CD4-positive, alpha-beta T cell treated with Interleukin-15 for 1 hour (primary cell): ENCODE data around the gene SNED1.

Source experiments
- DNase-seq: peaks from one replicate; pipeline ENCODE4 v3.0.0-alpha.2; 2020

SNED1 gene

DNA sequence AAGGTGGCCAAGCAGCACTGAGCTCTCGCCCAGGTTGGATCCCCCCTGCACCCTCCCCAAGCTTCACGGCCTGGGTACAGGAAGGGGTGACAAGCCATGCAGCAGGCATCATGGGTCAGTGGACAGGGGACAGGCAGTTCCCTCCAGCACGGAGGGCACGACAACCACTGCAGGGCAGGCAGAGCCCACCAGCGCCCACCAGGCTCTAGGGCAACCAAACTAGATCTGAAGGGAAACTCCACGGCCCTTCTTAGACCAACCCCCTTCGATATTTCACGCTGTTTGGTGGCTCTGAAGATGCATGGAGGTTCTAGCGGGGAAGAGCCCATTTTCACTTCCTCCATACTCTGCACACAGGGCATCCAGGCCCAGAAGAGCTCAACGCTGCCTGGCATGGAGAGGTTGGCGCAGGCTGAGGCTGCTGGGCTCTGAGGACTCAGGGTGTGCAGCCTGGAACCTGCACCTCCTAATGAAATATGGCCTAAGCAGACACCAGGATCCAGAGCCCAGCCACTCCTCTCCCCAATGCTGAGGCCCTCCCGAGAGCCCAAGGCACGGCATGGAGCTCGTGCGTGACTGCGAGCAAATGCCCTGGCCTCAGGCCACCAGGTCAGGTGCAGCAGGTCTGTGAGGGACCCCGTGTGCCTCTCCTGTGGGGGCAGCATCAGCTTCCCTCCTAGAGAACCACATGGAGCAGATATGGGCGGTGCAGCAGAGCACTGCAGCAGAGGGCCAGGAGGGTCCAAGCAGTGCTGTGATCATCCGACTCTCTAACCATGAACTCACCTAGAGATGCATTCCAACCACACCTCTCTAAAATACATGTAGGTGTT is 112.4 kb downstream of the SNED1 start:
- DNase-seq, result peak; percentile 42

DNA sequence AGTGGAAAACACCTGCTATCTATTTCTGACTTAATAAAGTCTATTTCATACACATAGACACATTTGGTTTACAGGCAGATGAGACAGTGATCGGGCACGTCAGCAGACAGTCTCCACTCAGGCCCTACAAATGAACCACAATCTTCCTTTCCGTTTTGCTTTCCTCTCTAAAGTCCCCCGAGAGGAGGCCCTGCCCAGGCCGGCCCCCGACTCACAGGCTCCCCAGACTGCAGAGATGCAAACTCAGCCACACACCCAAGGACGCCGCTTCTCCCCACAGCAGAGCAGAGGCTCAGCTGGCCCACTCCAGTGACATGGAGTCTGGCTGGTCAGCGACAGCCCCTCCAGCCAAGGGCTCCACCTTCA is 113.0 kb downstream of the SNED1 start:
- peak; percentile 40 for DNase-seq

DNA sequence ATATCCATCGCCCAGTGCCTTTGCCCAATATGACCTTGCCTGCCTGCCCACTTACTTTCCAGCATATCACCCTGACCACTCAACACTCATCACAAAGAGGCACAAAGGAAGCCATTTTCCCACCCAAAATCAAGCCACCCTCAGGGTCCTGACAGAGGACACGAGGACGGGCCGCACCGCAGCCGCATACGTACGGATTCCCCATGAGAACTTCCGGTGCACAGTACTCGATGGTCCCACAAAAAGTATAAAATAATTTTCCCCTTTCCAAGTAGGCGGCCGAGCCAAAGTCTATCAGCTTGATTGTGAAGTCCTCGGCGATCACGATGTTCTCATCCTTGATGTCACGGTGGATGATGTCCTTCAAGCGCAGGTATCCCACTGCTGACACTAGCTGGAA is 113.6 kb downstream of the SNED1 start:
- DNase-seq, result no peak

DNA sequence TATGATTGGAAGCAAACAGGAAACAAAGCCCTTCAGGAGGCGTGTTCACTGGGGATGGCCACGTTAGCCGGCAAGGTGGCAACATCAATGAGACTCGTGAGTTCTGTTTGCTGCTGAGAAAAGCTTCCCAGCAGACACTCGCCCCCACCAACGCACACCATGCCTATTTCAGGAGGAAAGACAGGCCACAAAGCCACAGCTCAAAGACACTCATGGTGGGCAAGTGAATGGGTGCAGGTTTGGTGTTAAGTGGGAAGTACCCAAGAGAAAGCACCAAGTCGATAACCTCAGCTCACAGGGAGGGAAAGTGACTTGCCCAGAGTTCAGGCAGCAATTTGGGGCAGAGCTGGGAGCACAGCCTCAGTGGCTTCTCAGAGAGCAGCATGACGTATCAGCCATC is 114.2 kb downstream of the SNED1 start:
- DNase-seq, result peak; percentile 33

DNA sequence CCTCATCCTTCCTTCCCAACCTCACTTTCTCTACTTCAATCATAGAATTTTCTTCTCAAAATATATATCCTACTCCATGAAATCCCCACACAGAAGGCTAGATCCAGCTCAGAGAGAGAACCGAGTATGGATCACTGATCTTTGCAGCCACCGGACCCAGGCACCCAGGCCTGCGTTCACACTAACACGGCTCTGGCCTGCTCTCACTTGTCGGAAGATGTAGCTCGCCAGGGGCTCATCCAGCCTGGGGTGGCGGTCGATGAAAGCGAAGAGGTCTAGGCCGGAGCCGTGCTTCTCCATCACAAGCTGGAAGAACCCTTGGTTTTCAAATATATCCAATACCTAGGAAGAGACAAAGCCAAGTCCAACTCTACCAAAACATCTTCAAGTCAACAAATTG is 116.4 kb downstream of the SNED1 start:
- DNase-seq, result no peak

DNA sequence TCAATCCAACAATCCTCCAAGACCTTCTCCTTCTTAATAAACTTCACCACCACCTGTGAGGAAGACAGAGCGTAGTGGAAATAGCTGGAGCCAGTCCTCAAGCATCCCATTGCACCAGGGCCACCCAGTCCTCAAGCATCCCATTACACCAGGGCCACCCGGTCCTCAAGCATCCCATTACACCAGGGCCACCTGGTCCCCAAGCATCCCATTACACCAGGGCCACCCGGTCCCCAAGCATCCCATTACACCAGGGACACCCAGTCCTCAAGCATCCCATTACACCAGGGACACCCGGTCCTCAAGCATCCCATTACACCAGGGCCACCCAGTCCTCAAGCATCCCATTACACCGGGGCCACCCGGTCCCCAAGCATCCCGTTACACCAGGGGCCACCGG is 116.9 kb downstream of the SNED1 start:
- DNase-seq, result no peak

DNA sequence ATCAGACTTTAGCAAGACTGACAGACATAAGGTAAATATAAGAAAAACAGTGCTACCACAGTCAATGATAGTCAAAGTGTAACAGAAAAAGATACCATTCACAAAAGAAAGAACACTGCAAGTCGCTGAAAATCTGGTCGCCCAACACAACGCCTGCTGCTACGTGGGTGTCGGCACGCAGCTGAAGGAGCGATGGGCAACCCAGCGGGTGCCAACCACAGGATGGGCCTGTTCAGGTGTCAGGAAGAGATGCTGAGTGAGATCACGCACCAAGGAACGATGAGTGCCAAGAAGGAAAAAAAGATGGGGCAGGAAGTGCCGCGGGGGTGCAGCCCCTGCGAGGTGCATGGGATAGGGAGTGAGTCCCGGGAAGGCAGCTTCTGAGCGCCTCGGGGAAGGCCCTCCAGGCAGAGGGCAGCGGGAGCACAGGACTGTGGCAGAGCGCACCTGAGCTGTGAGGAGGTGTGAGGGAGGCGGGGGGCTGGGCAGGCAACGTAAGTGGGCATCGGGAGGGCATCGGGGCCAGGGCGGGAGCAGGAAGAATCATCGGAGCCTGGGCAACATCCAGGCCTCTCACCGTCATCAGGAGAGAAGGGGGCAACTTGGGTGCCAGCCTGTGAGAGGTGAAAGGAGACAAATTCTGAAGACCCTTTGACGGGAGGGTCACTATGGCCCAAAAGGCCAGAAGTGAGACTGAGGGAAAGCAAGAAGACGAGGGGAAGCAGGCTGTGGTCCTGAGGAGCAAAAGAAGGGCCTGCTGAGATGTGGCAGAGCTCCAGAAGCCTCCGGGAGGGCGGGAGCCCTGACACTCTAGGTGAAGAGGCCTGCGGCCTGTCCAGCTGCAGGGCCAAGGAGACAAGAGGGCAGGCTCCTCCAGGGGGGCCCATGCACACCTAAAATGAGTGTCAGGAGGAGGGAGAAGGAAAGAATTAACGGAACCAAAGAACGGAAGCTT is 118.5 kb downstream of the SNED1 start:
- no peak for DNase-seq

DNA sequence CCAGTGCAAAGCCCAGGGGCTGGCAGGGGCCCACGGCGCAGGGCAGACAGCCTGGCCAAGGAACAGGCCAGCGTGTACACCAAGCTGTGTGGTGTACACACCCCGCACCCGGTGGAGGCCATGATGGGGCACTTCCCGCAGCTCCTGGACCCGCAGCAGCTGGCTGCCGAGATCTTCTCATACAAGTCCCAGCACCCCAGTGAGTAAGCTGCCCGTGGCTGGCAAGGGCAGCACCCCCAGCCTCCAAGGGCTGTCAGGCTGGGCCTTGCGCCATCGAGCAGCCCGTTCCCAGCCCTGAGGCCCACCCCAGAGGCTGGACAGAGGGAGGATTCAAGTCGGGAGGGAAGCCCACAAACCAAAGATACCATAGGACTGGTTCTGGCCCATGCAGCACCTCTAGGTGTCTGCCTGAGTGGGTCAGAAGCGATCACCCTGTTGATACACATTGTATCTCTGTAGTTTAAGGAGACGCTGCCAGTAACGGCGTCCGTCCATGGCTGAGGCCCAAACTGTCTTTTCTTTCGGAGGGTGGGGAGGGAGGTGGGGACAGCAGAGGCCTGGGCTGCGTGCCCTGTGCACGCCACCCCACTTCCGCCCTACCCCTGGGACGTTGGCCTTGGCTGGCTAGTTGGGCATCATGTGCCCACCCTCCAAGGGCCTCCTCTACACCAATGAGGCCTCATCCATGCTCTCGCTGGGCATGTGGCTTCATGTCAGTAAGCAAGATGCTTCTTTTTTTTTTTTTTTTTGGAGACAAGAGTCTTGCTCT is 120.5 kb downstream of the SNED1 start:
- no peak for DNase-seq

DNA sequence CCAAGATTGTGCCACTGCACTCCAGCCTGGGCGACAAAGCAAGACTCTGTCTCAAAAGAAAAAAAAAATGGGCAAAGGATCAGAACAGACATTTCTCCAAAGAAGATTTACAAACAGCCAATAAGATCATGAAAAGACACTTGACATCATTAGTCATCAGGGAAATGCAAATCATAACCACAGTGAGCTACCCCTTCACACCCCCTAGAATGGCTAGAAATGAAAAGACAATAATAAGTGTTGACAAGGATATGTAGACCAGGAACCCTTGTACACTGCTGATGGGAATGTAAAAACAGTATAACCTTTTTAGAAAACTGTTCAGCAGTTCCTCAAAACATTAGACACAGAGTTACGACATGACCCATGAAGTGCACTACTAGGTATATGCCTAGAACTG is 122.0 kb downstream of the SNED1 start:
- no peak for DNase-seq

DNA sequence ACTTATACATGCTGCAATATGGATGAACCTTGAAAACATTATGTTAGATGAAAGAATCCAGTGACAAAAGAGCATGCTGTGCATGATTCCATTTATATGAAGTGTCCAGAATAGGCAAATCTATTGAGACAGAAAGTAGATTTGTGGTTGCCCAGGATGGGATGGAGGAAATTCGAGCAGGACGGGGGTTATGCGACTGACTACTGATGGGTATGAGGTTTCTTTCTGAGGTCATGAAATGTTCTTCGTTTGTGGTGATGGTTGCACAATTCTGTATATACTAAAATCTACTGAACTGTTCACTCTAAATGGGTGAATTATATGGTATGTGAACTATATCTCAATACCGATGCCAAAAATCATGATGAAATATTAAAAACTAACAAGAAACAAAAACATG is 122.6 kb downstream of the SNED1 start:
- no peak for DNase-seq

DNA sequence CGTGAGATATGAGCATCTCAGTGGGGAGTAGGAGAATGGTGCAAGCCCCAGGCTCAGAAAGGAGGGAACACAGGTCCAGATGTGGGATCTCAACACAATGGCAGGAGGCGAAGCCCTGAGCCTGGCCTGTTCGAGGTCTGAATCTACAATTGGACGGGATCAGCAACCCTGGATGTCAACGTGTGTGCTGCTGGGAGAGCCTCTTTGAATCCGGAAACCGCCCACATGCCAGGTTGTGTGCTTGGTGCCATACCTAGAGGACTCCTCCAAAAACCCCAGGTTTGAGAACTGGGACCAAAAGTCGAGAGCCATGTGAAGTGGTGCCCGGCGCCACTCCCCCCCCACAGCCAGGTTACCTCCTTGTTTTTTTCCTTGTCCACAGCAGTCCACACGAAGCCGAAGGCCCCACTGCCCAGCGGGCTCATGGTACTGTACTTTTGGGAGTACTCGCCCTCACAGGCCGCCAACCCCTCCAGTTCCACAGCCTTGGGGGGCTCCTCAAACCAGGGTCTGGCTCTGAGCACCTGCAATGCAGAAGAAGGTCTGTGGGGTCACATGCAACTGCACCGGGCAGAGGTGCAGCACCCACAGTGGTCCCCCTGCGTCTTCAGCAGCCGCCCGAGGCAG is 124.1 kb downstream of the SNED1 start:
- DNase-seq, result no peak

DNA sequence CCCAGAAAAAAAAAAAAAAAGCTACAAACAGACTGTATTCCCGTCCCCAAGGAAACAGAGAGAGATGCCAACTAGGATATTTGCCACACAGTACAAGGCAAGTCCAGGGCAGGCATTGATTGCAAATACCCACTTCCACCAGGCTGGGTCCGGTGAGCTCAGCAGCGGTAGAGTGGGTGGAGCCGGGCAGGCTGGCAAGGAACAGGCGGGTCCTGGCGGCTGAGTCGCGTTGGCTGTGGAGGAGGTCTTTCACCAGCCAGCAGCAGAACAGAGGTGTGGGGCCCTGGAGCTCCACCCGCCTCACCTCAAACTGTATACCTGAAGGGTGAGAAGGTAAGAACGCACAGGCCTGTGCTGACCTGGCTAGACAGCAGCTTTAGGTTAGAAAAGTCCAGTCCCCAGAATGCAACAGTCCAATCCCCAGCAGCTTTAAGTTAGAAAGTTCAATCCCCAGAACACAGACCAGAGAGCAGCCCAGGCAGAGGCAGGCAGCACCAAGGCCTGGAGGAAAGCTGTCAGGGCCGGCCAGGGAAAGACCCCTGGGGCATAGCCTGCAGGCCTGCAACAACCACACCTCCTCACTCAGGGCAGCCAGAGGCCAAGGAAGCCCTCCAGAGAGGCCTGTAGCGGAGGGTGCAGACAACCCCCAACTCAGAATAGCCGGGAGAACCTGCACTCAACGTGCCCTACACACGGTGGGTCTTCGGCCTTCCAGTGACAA is 125.6 kb downstream of the SNED1 start:
- peak; percentile 25 for DNase-seq

DNA sequence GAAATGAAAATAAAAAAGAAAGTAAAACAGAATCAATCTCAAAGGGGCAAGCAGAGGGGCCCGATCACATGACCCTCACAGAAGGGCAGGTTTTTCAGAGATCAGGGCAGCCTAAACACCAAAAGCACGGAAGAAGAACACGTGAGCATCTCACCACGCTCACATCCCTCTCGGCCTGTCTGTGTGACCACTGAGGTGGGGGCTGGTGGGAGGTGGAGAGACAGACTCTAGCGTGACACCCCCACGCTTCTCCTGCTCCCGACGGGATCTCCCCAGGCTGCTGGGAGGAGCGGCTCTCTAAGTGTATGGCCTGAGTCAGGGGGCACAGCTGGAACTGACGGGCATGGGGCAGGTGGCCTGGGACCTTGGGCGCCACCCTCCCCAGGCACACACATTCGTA is 127.2 kb downstream of the SNED1 start:
- no peak for DNase-seq

DNA sequence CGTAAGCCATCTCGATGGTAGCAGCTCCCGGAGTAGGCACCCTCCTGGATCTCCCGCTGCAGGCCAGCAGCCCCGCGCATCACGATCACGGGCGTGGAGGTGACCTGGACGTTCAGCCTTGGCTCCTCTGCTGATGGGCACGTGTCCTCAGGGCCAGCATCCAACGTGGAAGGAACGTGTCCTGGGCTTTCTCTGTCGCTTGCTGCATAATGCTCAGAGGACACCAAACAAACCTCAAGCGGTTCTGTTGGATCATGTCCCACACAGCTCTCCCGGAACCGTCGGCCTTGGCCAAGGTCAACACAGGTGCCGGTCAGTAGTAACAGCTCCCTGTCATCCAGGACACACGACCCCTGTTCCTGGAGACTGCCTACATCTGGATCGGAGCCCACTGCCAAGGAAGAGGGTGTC is 127.8 kb downstream of the SNED1 start:
- DNase-seq, result no peak

DNA sequence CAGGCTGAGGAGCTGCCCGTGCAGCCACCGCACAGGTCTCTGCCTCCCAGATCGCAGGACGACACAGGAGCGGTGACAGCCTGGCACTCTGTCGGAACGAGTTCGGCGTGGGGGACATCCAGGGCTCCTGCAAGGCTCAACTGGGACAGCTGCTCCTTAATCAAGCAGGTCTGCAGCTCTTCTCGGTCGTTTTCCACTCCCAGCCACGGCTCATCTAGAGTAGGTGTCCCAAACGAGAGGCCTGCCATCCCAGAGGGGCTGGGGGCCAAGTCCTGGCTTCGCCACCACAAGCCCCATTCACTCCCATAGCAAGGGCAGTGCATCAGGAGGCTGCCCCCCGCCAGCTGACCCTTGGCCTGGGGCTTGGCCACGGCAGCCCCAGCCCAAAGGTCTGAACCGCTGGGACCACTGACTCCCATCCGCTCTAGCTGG is 128.4 kb downstream of the SNED1 start:
- no peak for DNase-seq

DNA sequence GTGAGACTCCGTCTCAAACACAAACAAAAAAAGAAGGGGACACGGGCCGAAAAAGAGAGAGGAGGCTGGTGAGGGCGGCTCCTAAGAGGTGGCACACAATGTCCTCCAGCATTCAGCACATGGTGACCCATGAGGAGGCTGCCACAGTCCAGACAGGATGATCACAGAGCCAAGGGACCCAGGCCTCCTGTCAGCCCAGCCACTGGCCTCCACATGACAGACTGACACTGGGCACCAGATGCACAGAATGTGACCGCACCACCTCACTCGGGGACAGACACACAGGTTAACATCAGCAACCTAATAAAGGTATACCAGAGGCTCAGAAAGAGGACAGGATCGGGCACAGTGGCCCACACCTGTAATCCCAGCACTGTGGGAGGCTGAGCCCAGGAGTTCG is 129.8 kb downstream of the SNED1 start:
- DNase-seq, result no peak

DNA sequence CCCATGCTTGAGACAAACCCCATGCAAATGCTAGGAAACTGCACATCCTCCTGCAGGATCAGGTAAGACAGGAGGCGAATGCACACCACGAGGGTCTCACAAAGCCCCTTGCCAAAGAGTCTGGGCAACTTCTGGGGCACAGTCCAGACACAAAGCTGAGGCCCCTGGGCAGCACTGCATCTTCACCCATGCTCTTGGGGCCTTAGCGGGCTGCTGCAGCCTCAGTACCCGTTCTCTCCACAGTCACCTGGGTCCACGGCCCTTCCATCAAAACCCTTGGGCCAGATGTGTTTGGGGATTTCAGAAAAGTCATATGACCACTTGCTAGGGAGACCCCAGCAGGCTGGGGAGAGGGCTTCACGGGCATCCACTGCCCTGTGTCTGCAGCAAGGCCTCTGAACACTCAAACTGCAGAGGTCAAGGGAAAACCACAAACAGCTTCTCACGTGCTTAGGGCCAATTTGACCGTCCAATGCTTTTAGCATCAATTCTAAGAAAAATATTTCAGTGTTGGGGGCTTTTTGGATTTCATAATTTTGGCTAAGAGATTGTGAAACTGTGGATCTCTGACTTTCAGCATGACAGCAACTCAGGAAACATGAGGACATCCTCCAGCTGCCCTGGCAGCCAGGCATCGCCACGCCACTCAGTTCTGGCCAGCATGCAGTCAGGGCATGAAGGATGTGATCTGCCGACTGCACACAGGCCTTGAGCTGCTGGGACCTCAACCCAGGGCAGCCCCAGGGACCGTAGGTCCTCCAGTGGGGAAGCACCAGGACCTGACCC is 130.9 kb downstream of the SNED1 start:
- no peak for DNase-seq

DNA sequence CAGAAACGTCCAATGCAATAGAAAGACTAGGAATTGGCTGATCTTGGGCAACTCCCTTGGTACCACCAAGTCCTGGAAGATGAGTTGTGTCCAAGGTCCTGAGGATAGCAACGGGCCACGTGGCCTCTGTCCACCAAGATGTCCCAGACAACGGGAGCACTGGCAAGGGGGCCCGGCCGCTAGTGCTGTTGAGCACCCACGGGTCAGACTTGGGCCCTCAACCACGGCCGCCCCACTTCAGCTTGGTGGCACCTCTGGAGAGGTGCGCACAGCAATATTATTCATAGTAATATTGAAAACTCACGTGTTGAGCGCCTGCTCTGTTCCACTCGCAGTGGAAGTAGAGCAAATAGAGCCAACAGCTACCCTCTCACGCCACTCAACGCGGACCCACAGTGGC is 131.9 kb downstream of the SNED1 start:
- no peak for DNase-seq

DNA sequence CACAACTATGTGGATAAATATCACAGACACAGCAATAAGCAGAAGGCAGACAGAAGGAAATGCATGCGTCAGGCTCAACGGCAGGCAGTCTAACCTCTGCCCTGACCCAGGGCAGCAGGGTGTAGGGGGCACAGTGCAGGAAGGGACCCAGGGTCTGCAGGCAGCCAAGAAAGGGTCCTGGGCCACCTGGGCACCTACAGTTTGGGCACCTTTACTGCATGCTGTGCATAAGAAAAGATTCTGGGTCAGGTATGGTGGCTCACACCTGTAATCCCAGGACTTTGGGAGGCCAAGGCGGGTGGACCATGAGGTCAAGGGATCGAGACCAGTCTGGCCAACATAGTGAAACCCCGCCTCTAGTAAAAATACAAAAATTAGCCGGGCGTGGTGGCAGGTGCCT is 133.1 kb downstream of the SNED1 start:
- no peak for DNase-seq

DNA sequence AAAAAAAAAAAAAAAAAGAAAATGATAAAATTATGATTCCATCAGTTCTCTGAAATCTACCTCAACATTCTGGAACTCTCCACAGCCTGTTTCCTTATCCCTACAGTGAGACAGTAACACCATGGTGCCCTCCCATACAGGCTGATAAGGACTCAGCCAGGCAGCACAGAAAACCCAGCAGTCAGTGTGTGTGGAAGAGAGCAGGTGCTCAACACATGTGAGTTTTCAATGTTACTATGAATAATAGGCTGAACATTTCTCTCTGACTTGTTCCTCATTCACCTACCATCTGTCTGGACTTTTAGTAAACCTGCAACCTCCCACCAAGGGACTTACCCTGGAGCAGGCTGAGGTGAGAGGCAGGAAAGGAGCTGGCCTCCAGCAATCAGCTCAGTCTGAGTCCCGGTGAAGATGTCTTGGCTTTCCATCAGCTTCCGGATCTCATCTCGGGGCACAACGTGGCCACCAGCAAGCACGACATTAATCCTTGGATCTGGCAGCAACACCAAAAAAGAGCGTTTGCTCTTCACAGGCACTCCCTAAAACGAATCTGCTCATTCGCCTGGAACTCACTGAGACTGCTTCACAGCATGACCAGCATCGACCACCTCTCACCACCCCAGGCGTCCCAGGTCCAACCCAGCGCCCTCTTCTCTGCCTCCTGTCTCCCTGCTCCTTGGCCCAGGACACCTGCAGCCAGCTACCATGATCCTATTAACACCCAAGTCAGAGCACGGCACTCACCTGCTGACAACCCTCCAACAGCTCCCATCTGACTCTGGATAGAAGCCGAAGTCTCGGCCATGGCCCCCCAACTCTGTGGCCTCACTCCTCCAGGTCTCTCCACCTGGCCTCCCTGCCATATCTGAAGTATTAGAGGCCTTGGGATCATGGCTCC is 134.4 kb downstream of the SNED1 start:
- no peak for DNase-seq
